Muscle of back (tissue), 11 donors: ENCODE data around the gene FRMD8. TPM values are rescaled to one million over a fixed set of nuclear protein-coding genes. Genes with fewer than 3 reads are reported as not detected.
"Not testable (repeated sequence)": the region's sequence is repeated elsewhere in the genome, so short reads cannot be mapped to it uniquely, and the experiment has no call there.

Source experiments
- DNase-seq, 3 donors: peaks; one replicate each; pipeline versions ENCODE4 v3.0.0 to v3.0.0-alpha.2; 2013
- polyA plus RNA-seq, 10 donors: library from polyadenylated mRNA; unstranded; fragments of 120-200 nt; gene quantifications; one replicate each; pipeline ENCODE4 v1.2.1, GENCODE V29; 2013; ENCODE audit not compliant: insufficient read length in 10 of 10

FRMD8 gene
- polyA plus RNA-seq, 10 donors = 7.4 to 12.7 (median 9.2) TPM

DNA sequence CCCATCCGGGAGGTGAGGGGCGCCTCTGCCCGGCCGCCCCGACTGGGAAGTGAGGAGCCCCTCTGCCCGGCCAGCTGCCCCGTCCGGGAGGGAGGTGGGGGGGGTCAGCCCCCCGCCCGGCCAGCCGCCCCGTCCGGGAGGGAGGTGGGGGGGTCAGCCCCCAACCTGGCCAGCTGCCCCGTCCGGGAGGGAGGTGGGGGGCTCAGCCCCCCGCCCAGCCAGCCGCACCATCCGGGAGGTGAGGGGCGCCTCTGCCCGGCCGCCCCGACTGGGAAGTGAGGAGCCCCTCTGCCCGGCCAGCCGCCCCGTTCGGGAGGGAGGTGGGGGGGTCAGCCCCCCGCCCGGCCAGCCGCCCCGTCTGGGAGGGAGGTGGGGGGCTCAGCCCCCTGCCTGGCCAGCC, 64.9 kb downstream of the FRMD8 start:
- DNase-seq = not testable (repeated sequence)

DNA sequence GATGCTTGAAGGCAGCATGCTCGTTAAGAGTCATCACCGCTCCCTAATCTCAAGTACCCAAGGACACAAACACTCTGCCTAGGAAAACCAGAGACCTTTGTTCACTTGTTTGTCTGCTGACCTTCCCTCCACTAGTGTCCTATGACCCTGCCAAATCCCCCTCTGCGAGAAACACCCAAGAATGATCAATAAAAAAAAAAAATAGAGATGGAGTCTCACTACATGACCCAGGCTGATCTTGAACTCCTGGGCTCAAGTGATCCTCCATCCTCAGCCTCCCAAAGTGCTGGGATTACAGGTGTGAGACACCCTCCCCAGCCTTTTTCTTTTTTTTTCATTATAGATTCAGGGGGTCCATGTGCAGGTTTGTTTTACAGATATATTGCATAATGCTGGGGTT, 65.8 kb downstream of the FRMD8 start:
- not testable (repeated sequence) for DNase-seq

DNA sequence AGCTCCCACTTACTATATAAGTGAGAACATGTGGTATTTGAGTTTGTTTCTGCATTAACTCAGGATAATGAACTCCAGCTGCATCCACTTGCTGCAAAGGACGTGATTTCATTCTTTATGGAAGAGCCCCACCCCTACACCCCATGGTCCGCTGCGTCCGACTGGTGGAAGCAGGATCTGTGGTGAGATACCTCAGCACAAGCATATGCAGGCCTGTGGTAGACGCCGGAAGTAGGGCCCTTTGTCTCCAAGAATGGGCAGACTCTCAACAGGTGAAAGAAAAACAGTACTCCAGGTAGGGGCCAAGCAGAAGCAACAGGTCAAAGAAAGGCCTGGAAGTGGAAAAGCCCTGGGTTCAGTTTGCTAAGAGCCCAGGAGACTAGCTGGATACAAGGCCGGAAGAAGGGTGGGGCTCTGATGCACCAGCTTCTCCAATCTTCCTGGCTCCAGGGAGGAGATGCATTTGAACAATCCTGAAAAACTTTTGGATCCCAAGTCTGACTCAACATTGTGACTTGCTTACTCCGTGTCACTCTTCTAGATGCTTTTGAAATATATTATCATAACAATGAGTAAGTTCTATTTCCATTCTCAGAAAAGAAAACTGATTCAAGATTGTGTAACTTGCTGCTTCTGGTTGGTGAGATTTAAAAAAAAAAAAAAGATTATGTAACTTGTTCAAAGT, 66.5 kb downstream of the FRMD8 start:
- peak; percentile 71 to 89 (median 87) for DNase-seq

DNA sequence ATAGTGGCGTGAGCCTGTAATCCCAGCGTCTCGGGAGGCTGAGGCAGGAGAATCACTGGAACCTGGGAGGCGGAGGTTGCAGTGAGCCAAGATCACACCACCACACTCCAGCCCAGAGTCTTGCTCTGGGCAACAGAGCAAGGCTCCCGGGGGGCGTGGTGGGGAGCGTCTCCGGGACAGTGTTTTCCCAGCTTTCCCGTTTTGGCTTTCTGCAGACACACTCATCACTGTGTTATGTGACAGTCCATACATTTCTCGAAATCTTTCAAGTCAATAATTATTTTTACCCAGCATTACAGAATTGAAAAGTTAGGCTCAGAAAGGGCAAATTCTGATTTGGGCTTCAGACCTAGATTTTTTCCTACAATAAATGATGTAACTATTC, 67.9 kb downstream of the FRMD8 start:
- DNase-seq = no peak

DNA sequence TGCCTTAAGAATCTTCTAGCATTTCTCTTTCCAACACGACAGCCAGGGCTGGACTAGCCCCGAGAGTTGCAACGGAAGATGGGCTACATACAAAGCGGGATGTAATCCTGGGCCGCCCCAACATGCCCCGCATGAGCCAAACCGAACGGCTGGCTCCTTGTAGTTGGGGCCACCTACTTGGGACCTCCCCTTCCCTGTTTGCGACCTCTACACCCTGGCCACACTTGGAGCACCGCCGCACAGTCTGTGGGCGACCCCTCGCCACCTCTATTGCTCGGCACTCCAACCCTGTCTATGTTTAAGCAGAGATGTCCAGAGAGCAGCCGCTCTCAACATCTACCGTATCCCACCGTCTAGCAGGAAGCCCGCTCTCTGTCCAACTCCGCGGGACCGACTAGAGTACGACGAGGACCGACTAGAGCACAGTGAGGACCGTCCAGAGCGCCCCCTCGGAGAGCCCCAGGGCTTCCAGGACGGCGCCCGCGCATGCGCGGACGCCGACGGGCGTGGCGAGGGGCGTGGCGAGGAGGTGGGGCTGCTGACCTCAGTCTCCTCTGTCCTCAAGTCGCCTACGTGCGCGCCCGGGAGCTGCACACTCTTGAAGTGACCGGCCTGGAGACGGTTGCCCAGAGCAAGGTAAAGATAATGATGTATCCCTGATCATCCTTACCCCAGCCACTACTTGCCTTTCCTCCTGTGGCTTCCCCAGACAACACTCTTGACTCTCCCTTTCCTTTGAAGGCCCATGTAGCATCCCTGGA, 68.4 kb downstream of the FRMD8 start:
- peak; percentile 91 to 97 (median 96) for DNase-seq

DNA sequence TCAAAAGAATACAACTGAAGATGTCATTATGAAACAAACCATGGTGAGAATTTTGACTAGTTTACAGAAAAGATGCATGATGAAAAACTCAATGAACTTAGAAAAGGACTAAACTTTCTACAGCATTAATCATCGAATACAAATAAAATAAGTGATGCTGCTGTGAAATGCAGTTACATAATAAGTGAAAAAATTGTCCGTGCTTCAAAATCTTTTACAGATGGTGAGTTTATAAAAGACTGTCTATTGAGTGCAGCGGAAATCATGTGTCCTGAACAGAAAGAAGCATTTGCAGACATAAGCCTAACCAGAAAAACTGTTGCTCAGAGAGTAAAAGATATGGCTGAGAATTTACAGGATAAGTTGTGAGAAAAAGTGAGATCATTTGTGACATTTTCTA, 70.0 kb downstream of the FRMD8 start:
- DNase-seq = no peak

DNA sequence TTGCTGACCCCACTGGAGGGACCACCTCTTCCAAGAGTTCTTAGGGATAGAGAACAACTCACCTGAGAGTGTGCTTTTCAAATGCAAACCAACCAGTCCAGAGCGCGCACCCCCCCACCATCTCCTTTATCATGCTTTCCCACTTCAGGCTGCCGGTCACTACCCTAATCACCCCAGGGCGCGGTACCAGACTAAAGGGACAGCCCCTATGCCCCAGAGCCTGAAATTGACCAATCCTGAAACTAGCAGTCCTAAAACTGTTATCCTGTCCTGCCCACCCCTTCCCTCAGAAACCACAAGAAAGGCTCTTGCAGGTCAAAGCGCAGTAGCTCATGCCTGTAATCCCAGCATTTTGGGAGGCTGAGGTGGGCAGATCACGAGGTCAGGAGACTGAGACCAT, 73.1 kb downstream of the FRMD8 start:
- no peak for DNase-seq

Other genes starting within 250 kb of the FRMD8 start
- gene SPDYC, start 216.4 kb upstream of the FRMD8 start, polyA plus RNA-seq = under 1 TPM in 2 of 10 donors, not detected in 8; 0.17 to 0.20 TPM
- gene CAPN1, start 204.7 kb upstream of the FRMD8 start, polyA plus RNA-seq = 10 to 100 TPM; 65.5 to 83.6 (median 74.5) TPM
- gene POLA2, start 124.7 kb upstream of the FRMD8 start, polyA plus RNA-seq = 10 to 100 TPM; 28.6 to 45.5 (median 34.7) TPM
- 10 to 100 TPM; 19.7 to 32.2 (median 27.1) TPM for gene CDC42EP2, start 71.8 kb upstream of the FRMD8 start, polyA plus RNA-seq
- 10 to 100 TPM; 44.0 to 59.0 (median 48.1) TPM for gene DPF2, start 52.8 kb upstream of the FRMD8 start, polyA plus RNA-seq
- under 1 TPM in 8 of 10 donors, not detected in 2; 0.10 to 0.22 (median 0.19) TPM for gene TIGD3, start 31.9 kb upstream of the FRMD8 start, polyA plus RNA-seq
- 1 to 10 TPM; 5.1 to 9.4 (median 6.2) TPM for gene SLC25A45, start 4.0 kb upstream of the FRMD8 start, polyA plus RNA-seq
- 100 to 1,000 TPM in 3 of 10 donors, 10 to 100 TPM in 7; 39.4 to 242 (median 61.8) TPM for gene NEAT1, start 36.2 kb downstream of the FRMD8 start, polyA plus RNA-seq
- gene MALAT1, start 112.4 kb downstream of the FRMD8 start, polyA plus RNA-seq = 100 to 1,000 TPM in 9 of 10 donors, 10 to 100 TPM in 1; 85.1 to 316 (median 172) TPM
- 10 to 100 TPM; 37.5 to 56.9 (median 41.6) TPM for gene SCYL1, start 138.4 kb downstream of the FRMD8 start, polyA plus RNA-seq
- gene LTBP3, start 171.7 kb downstream of the FRMD8 start, polyA plus RNA-seq = 100 to 1,000 TPM; 104 to 189 (median 128) TPM
- gene ZNRD2, start 183.8 kb downstream of the FRMD8 start, polyA plus RNA-seq = 10 to 100 TPM; 51.9 to 71.8 (median 54.4) TPM
- 10 to 100 TPM; 29.3 to 39.1 (median 34.5) TPM for gene FAM89B, start 185.9 kb downstream of the FRMD8 start, polyA plus RNA-seq
- 100 to 1,000 TPM; 140 to 326 (median 260) TPM for gene EHBP1L1, start 189.4 kb downstream of the FRMD8 start, polyA plus RNA-seq
- gene KCNK7, start 209.2 kb downstream of the FRMD8 start, polyA plus RNA-seq = 1 to 10 TPM in 6 of 10 donors, under 1 TPM in 4; 0.33 to 2.7 (median 1.1) TPM
- 10 to 100 TPM; 21.8 to 34.2 (median 26.6) TPM for gene MAP3K11, start 227.6 kb downstream of the FRMD8 start, polyA plus RNA-seq
- 10 to 100 TPM; 12.6 to 23.6 (median 17.5) TPM for gene PCNX3, start 229.1 kb downstream of the FRMD8 start, polyA plus RNA-seq